Esophagus muscularis mucosa (tissue), 4 donors: ENCODE measurements around the gene NALCN. TPM values are rescaled to one million over a fixed set of nuclear protein-coding genes. Genes with fewer than 3 reads are reported as not detected.
A peak's percentile ranks its signal among the peaks of the same experiment; 100 is the strongest.

Experiments used
- DNase-seq: peaks from one replicate; pipeline ENCODE4 v3.0.0-alpha.2; 2017; ENCODE audit errors: extremely low spot score
- H3K27ac ChIP-seq, 4 donors: fragments of 200-600 bp; sonication (generic); replicated peaks in 1 of 4; 1 replicate in 3 of 4; 2 replicates in 1 of 4; pipeline ENCODE4 v1.5.1; 2016 to 2019; ENCODE audit warnings: mild to moderate bottlenecking in 1 of 4
- H3K27me3 ChIP-seq, 4 donors: fragments of 200-600 bp; sonication (generic); one replicate each; pipeline versions ENCODE4 v1.5.1 to v1.6.0; 2016 to 2019
- H3K36me3 ChIP-seq, 4 donors: fragments of 200-600 bp; sonication (generic); one replicate each; pipeline ENCODE4 v1.5.1; 2016 to 2019
- H3K4me1 ChIP-seq, 4 donors: fragments of 200-600 bp; sonication (generic); one replicate each; pipeline ENCODE4 v1.5.1; 2016 to 2019
- H3K4me3 ChIP-seq, 4 donors: fragments of 200-600 bp; sonication (generic); 1 replicate in 2 of 4; 2 replicates in 2 of 4; pipeline ENCODE4 v1.5.1; 2016 to 2019; ENCODE audit warnings: mild to moderate bottlenecking in 4 of 4, moderate library complexity in 1 of 4
- H3K9me3 ChIP-seq, 4 donors: fragments of 200-600 bp; sonication (generic); 1 replicate in 3 of 4; 2 replicates in 1 of 4; pipeline ENCODE4 v1.5.1; 2016 to 2019
- EP300 ChIP-seq: sonication (generic); formaldehyde crosslinking; IDR thresholded peaks from one replicate; pipeline ENCODE4 v1.6.1; 2017; ENCODE audit warnings: antibody characterized with exemption
- POLR2A ChIP-seq: fragments of 450-650 bp; IDR thresholded peaks from one replicate; pipeline ENCODE4 v1.6.1; 2017; ENCODE audit warnings: antibody characterized with exemption, moderate library complexity, mild to moderate bottlenecking, low read depth
- POLR2AphosphoS5 ChIP-seq, 2 donors: sonication (generic); formaldehyde crosslinking; IDR thresholded peaks; one replicate each; pipeline ENCODE4 v1.6.1; 2017; ENCODE audit warnings: antibody characterized with exemption in 2 of 2
- WGBS: methylation state at CpG from one replicate; pipeline ENCODE4 v1.1.5; 2018; 5-methylcytosine and 5-hydroxymethylcytosine counted together
- intact Hi-C: fragments of 100-400 bp; cut with DNase I; formaldehyde crosslinking; loops from one replicate; pipeline ENCODE4 v1.15.1; 2023
- total RNA-seq, 4 donors: library from RNA; depleted of rRNA; stranded (reverse); fragments of >200 nt; gene quantifications; one replicate each; pipeline versions ENCODE4 v1.1.0 to v1.2.1, GENCODE V29; 2016
- TF ChIP-seq, protein P1 (sequence below), 3 experiments: fragments of 200-600 bp in 2 of 3; fragments of 450-650 bp in 1 of 3; sonication (generic) in 2 of 3; IDR thresholded peaks; one replicate each; pipeline ENCODE4 v1.5.1; 2017 to 2019; ENCODE audit warnings: antibody characterized with exemption in 3 of 3, mild to moderate bottlenecking in 2 of 3, moderate library complexity in 1 of 3

Gene NALCN
- total RNA-seq, 4 donors from 2014 or later = 0.42 to 0.83 (median 0.54) TPM

DNA sequence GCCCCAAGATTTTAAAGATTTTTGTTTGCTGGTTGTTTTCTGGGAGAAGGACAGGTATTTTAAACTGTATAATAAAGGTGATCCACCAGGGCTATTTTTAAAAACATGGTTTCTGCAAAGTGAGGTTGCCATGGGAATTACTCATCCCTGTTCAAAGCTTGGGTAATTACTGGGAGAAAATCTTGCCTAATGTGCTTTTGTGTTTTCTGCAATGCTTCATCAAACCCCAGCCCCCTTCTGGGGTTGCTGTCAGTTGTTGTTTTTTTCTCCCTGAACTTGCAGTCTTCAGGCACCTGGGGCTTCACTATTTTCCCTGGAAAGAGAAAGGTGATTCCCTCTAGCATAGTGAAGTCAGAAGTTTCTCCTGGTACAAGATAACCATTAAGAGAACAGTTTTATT is 277.2 kb downstream of the NALCN start:
- no peak overlapping the region for H3K4me3 ChIP-seq
- peaks cover 0 to 38% (median 3%) of the 10 kb centered on the region in 4 donors for H3K27me3 ChIP-seq
- H3K36me3 ChIP-seq = no peaks in the 10 kb centered on the region
- intact Hi-C loops = no loop called here
- TF ChIP-seq EP300 = no peak
- no peak for TF ChIP-seq POLR2AphosphoS5 (IDR thresholded peaks at IDR 0.05)
- TF ChIP-seq, protein P1, sequence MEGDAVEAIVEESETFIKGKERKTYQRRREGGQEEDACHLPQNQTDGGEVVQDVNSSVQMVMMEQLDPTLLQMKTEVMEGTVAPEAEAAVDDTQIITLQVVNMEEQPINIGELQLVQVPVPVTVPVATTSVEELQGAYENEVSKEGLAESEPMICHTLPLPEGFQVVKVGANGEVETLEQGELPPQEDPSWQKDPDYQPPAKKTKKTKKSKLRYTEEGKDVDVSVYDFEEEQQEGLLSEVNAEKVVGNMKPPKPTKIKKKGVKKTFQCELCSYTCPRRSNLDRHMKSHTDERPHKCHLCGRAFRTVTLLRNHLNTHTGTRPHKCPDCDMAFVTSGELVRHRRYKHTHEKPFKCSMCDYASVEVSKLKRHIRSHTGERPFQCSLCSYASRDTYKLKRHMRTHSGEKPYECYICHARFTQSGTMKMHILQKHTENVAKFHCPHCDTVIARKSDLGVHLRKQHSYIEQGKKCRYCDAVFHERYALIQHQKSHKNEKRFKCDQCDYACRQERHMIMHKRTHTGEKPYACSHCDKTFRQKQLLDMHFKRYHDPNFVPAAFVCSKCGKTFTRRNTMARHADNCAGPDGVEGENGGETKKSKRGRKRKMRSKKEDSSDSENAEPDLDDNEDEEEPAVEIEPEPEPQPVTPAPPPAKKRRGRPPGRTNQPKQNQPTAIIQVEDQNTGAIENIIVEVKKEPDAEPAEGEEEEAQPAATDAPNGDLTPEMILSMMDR (IDR thresholded peaks at IDR 0.05) = no peak
- no peak for TF ChIP-seq POLR2A
- no peaks in the 10 kb centered on the region for H3K4me1 ChIP-seq
- H3K27ac ChIP-seq = no peak overlapping the region
- H3K9me3 ChIP-seq = no peaks in the 10 kb centered on the region
- no peak for DNase-seq

DNA sequence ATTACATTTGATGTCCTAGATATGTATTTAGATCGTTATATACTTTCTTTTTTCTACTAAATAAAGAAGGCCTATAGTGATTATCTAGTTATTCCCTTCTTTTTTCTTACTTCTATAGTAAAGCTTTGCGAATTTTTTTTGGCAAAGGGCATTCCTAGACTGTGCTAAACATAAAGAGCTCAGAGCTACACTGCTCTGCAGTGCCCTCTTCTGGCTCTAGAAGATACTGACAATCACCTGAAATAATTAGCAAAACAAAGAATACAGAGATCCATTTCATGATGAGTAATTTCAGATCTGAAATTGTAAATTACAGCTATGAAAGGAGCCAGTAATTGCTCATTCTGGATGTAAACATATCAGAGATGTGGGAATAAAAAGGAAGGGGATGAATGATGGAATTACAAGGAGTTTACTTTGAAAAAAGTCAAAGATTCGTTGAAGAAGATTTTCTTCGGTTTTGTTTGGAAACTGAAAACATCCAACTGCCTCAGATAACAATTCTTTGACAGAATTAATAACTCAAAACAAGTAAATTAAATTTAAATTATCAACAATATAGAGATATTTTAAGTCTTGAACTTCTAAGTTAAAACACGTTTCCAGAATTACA is 288.5 kb downstream of the NALCN start:
- TF ChIP-seq POLR2AphosphoS5 (IDR thresholded peaks at IDR 0.05) = no peak
- no peak for TF ChIP-seq POLR2A
- TF ChIP-seq, protein P1 (IDR thresholded peaks at IDR 0.05) = peak; percentile 63 to 72 (median 68)
- no peak for TF ChIP-seq EP300
- no peak overlapping the region for H3K27ac ChIP-seq
- intact Hi-C loops = loop anchor here (10.0 kb wide), 1 partner anchor 553 kb away; no protein-coding TSS in a partner anchor
- no peaks in the 10 kb centered on the region for H3K9me3 ChIP-seq
- H3K36me3 ChIP-seq = no peaks in the 10 kb centered on the region
- 52% methylated on average over 5 of the region's 5 CpGs for WGBS
- no peak overlapping the region for H3K4me3 ChIP-seq
- DNase-seq = no peak
- no peaks in the 10 kb centered on the region for H3K27me3 ChIP-seq
- no peaks in the 10 kb centered on the region for H3K4me1 ChIP-seq

DNA sequence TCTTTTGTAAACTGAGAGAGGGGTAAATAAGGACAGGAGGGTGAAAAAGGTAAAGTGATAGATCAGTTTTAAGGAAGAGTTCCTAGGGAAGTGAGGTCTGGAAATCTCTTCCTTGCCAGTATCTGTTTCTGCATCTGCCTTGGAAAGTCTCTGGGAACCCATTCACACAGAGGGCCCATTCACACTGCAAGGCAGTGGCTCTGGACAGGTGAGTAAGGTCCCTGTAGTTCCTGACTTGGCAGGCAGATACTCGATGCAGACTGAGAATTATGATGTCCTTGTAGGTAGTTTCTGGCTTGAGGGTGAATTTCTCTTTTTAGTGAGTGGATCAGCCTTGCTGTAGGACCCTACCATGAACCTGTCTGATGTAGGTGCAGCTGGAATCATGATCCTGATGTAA is 293.3 kb downstream of the NALCN start:
- WGBS = 90% methylated on average over 1 of the region's 1 CpG
- intact Hi-C loops = loop anchor here (10.0 kb wide), 1 partner anchor 548 kb away; no protein-coding TSS in a partner anchor
- H3K4me3 ChIP-seq = no peak overlapping the region
- H3K4me1 ChIP-seq = no peaks in the 10 kb centered on the region
- no peak for DNase-seq
- TF ChIP-seq, protein P1 (IDR thresholded peaks at IDR 0.05) = no peak
- no peaks in the 10 kb centered on the region for H3K27me3 ChIP-seq
- H3K27ac ChIP-seq = no peak overlapping the region
- H3K9me3 ChIP-seq = no peaks in the 10 kb centered on the region
- no peaks in the 10 kb centered on the region for H3K36me3 ChIP-seq

DNA sequence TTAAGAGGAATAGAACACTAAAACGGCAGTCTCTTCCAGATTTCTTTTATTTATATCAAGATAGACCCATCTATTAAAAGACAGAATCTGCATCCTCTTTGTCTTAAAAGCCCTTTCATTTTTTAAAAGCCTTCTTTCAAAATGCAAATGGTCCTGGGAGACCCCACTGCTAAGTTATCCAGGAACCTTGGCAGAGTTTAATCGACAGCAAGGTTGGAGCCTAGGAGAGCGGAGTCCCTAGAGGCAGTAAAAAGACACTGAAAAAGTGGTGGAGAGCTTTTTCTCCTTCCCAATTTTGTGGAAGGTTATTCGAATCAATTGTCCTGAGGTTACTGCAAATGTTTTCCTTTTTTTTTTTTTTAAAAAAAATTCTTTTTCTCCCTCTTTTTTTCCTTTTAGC is 294.7 kb downstream of the NALCN start:
- Histone ChIP-seq H3K27me3 (no peaks in the 10 kb centered on the region), H3K36me3 (no peaks in the 10 kb centered on the region), H3K4me3 (no peak overlapping the region), H3K27ac (no peak overlapping the region), H3K9me3 (no peaks in the 10 kb centered on the region), H3K4me1 (no peaks in the 10 kb centered on the region)
- 70% methylated on average over 4 of the region's 4 CpGs for WGBS
- DNase-seq = no peak
- intact Hi-C loops = loop anchor here (10.0 kb wide), 1 partner anchor 547 kb away; no protein-coding TSS in a partner anchor
- TF ChIP-seq EP300 (no peak), POLR2AphosphoS5 (IDR thresholded peaks at IDR 0.05) (no peak), POLR2A (no peak)
- TF ChIP-seq, protein P1 (IDR thresholded peaks at IDR 0.05) = no peak

DNA sequence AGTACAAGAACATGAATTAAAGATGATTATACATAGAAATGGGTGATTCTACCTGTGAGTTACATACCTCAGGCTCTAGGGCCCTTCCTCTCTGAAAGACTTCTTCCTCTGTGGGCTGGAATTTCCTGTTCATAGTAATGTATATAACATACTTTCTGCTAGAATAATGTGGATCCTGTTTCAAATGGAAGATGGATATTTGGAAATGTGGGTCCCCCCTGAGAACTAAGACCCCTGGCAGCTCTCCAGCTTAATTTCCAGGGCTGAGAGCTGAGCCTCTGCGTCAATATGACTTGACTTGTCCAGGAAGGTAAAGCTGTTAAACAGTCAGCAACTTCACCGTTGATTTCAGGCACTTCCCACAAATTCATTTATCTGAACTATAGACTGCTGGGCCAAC is 296.3 kb downstream of the NALCN start:
- 49% methylated on average over 2 of the region's 2 CpGs for WGBS
- no peak overlapping the region for H3K27ac ChIP-seq
- DNase-seq = no peak
- no peak overlapping the region for H3K4me3 ChIP-seq
- H3K36me3 ChIP-seq = no peaks in the 10 kb centered on the region
- H3K4me1 ChIP-seq = no peaks in the 10 kb centered on the region
- H3K9me3 ChIP-seq = no peaks in the 10 kb centered on the region
- no peaks in the 10 kb centered on the region for H3K27me3 ChIP-seq
- intact Hi-C loops = loop anchor here (10.0 kb wide), 1 partner anchor 545 kb away; no protein-coding TSS in a partner anchor
- TF ChIP-seq POLR2AphosphoS5 (IDR thresholded peaks at IDR 0.05) = no peak
- no peak for TF ChIP-seq EP300
- TF ChIP-seq, protein P1 (IDR thresholded peaks at IDR 0.05) = no peak
- no peak for TF ChIP-seq POLR2A
